GM19372 (cell line): Measurements from ENCODE around the gene TGFB1I1.
"Not testable (repeated sequence)": the region's sequence is repeated elsewhere in the genome, so short reads cannot be mapped to it uniquely, and the experiment has no call there.

Experiments
- ATAC-seq: cut with Tn5 transposase; IDR thresholded peaks from one replicate; pipeline ENCODE4 v1.9.1; 2021; ENCODE audit warnings: mild to moderate bottlenecking, low read depth, moderate library complexity; ENCODE audit not compliant: unreplicated experiment

The TGFB1I1 gene

DNA sequence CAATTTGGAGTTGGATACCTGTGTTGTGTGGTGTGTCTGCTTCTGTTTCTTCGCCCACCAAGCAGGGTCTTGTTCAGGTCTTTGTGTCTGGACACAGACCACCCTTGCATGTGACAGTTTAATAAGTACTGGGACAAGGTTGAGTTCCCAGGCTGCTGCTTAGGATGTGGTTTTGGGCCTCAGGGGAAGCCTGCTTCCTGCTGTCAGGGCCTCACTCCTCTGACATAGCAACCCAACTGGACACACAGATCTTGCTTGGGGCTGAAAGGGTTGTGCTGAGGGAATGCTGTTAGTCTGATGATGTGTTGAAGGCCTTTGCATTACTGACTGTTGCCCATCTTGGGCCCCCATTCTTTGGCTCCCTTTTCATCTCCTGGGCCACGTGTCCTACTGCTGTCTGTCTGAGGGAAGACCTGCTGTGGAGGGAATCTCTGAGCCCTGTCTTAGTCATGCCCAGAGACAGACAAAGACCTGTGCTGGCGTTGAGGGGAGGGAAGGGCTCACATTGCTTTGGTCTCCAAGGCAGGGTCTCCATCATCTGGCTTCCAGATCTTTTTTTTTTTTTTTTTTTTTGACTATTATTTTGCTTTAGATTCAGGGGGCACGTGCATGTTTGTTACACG, 4.7 kb upstream of the TGFB1I1 start:
- no peak for ATAC-seq

- ATAC-seq = no peak
These were observed 4.1 kb upstream of the TGFB1I1 start for GRCh38 chr16:31467858-31468257.

DNA sequence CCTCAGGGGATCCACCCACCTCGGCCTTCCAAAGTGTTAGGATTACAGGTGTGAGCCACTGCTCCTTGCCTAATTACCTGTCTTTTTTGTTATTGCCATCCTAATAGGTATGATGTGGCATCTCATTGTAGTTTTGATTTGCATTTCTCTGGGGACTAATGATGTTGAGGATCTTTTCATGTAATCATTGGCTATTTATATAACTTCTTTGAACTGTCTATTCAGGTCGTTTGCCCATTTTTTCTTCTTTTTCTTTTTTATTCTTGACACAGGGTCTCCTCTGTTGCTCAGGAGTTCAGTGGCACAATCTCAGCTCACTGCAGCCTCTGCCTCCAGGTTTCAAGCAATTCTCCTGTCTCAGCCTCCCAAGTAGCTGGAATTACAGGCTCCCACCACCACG, 1.3 kb upstream of the TGFB1I1 start:
- no peak for ATAC-seq

DNA sequence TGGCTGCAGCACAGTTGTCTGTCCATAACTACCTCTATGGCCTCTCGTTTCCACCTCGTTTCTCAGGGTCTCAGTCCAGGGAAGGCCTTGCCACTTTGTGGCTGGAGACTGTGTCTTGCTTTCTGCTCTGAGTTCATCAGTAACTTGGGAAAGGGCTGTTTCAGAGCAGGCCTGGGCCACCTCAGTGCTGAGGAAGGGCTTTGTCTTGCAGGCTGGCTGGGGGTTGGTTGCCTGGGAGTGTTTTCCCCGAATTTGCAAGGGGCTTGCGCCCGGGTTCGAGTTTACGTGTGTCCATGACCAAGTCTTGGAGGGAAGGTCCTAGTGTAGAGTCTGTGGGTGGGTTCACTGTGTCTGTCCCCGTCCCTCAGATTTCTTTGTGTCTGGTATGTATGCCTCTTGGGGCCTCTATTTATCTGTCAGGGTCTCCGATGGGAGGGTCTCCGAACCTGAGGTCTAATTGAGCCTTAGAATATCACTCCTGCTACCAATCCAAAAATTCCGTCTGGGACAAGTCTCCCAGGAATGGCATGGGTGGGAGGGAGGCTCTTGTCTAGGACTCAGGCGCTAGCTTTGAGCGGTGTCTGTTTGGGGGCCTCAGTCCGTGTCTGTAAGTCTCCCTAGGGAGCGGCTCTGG, 594 bp upstream of the TGFB1I1 start:
- ATAC-seq = no peak

DNA sequence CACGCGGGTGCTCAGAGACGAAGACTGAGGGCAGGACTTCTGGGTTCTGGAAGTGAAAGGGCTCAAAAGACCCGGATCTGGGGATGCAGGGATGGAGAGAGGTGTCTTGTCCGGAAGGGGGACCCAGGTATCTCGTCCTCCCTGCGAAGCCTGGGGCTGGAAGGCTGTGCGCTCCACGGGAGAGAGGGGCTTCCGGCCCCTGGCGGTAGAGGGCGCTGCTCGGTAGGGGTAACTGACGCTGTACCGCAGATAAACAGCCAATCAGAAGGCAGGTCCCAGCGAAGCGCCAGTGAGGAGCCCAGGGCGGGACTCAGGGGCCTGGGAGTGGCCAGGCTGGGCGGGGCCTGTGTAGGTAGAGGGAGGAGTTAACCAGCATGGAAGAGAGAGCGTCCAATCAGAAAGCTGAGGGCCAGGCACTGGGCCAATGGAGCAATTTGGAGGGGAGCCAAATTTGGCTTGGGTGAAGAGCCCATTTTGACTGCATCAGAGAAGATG, 804 bp downstream of the TGFB1I1 start:
- ATAC-seq = no peak

- no peak for ATAC-seq
These were observed 1.5 kb downstream of the TGFB1I1 start for GRCh38 chr16:31473264-31473984.

DNA sequence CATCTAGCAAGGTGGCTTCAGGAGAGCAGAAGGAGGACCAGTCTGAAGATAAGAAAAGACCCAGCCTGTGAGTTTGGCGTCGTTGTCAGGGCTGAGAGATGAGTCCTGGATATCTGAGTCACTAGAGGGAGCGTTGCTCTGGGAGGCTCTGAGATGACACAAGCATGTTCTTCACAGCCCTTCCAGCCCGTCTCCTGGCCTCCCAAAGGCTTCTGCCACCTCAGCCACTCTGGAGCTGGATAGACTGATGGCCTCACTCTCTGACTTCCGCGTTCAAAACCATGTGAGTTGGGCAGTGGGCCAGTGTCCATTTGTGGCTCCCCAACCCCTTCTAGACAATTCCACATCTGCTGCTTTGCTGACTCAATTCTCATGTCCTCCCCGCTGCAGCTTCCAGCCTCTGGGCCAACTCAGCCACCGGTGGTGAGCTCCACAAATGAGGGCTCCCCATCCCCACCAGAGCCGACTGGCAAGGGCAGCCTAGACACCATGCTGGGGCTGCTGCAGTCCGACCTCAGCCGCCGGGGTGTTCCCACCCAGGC, 2.3 kb downstream of the TGFB1I1 start:
- no peak for ATAC-seq

GRCh38 chr16:31474773-31475738, 3.1 kb downstream of the TGFB1I1 start:
- ATAC-seq = no peak

DNA sequence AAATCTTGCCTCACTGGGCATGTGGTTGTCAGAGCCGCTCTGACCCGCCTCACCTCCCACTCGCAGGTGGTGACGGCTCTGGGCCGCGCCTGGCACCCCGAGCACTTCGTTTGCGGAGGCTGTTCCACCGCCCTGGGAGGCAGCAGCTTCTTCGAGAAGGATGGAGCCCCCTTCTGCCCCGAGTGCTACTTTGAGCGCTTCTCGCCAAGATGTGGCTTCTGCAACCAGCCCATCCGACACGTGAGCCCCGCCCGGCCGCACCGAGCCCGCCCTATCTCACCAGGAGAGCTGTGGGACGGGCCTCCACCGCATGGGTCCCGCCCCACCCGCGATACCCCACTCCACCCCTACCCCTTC, 4.0 kb downstream of the TGFB1I1 start:
- ATAC-seq = no peak

DNA sequence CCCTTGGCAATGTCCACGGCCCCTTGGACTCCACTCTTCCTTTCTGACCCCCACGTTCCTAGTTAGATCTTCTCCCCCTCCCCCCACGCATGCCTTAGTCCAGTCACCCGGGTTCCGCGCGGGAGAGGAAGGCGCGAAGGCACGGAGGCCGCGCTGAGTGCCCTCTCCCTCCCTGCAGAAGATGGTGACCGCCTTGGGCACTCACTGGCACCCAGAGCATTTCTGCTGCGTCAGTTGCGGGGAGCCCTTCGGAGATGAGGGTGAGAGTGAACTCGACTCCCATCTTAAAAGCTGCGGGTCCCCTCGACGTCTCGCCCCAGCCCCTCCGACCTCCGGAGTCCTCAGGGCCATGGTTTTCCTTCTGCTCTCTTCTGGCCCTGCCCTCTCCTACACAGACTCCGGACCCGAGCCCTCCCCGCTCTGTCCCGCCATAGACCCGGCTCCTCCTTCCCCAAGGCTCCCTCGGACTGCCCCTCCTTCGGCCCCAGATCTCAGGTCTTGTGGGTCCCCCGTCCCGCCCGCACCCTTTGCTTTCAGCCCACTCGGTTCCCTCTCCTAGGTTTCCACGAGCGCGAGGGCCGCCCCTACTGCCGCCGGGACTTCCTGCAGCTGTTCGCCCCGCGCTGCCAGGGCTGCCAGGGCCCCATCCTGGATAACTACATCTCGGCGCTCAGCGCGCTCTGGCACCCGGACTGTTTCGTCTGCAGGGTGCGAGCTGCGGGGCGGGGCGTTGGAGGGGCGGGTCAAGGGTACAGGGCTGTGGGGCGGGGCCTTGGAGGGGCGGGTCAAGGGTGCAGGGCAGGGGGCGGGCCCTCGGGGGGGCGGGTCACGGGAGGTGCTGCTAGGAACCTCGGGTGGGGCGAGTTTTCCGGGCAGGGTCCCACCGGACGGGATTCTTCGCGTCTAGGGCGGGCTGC, 4.6 kb downstream of the TGFB1I1 start:
- no peak for ATAC-seq

GRCh38 chr16:31477220-31478216, 5.6 kb downstream of the TGFB1I1 start:
- ATAC-seq = no peak

DNA sequence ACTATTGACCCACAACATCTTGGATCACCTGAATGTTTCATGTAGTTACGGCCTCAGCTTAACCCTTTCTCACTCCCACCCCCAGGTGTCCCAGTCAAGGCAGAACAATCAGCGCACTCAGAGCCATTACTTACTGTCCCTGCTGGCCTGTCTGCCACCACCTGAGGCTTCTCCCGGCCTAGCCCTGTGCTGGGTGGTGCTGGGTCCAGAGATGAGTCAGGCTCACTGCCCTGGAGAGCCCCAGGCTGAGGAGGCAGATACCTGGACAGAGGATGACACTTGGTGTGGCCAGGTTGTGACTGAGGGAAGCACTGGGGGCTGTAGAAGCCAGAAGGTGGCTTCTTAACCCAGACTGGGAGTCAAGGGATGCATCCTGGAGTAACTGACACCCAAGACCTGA, 7.0 kb downstream of the TGFB1I1 start:
- ATAC-seq = no peak

GRCh38 chr16:31479751-31480150, 7.8 kb downstream of the TGFB1I1 start:
- ATAC-seq = no peak

- ATAC-seq = no peak
These were observed 9.0 kb downstream of the TGFB1I1 start for GRCh38 chr16:31480851-31481536.

DNA sequence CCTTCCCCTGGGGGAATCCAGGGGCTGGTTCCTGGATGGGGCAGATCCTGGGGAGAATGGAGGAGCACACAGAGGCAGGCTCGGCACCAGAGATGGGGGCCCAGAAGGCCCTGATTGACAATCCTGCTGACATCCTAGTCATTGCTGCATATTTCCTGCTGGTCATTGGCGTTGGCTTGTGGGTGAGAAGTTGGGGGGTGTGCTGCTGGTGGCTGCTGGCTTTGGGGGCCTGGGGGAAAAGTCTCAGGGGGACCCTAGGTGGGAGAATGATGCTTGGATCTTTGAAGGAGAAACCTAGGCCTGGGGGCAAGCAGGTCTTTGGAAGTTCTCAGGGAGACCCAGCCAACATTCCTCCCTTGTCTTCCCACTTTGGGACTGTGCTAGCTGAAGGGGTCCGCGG, 11.1 kb downstream of the TGFB1I1 start, which contains the start of gene SLC5A2:
Gene SLC5A2, plus strand, starts transcription at position 43 of the 400 bp plus-strand sequence. Its CDS starts 14 bp downstream, at position 57.
- no peak for ATAC-seq

- ATAC-seq = not testable (repeated sequence)
These were observed 12.1 kb downstream of the TGFB1I1 start for GRCh38 chr16:31484048-31484447.

DNA sequence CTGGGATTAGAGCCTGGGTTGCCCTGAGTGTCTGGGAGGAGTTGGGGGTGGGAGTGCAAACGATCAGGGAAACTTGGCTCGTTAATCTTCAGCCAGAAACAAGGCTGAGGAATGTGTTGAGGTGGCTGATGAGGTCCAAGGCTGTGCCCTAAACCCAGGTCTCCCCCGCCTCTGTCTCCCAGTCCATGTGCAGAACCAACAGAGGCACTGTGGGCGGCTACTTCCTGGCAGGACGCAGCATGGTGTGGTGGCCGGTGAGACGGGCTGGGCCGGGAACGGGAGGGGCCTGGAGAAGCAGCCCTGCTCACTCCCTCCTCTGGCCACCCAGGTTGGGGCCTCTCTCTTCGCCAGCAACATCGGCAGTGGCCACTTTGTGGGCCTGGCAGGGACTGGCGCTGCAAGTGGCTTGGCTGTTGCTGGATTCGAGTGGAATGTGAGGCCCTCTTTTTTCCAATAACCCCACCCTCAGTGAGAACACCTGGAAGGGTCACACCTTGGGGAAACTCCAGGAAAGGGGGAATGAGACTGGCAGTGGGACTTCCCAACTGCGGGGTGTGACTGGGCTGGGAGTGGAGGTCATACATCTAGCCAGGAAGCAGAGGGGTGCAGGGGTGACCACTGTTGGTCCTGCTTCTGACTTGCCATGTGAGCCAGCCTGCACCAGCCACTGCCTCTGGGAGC, 12.7 kb downstream of the TGFB1I1 start:
- ATAC-seq = no peak
